Central memory CD8-positive, alpha-beta T cell (primary cell): ENCODE data around the gene DDX1.

Experiments
- ATAC-seq: fragments of 150-1000 bp; cut with Tn5 transposase; replicated peaks from 2 replicates; pipeline ENCODE4 v1.10.0; 2022; ENCODE audit warnings: mild to moderate bottlenecking, moderate FRiP score, moderate number of reproducible peaks; ENCODE audit not compliant: poor library complexity, severe bottlenecking; ENCODE audit errors: extremely low read depth
- DNase-seq, 2 donors: peaks; one replicate each; pipeline ENCODE4 v3.0.0; 2021; ENCODE audit warnings: low spot score in 2 of 2
- H3K27ac Mint-ChIP-seq: one replicate; pipeline ENCODE4 v1.8.0; 2022; ENCODE audit warnings: low read depth, mild to moderate bottlenecking, moderate library complexity, mixed read lengths
- H3K27me3 Mint-ChIP-seq: one replicate; pipeline ENCODE4 v1.8.0; 2022; ENCODE audit warnings: mixed read lengths
- H3K36me3 Mint-ChIP-seq: one replicate; pipeline ENCODE4 v1.8.0; 2022; ENCODE audit warnings: mild to moderate bottlenecking, moderate library complexity, mixed read lengths; ENCODE audit not compliant: insufficient read depth
- H3K4me1 Mint-ChIP-seq: one replicate; pipeline ENCODE4 v1.8.0; 2022; ENCODE audit warnings: mixed read lengths
- H3K4me3 Mint-ChIP-seq: one replicate; pipeline ENCODE4 v1.8.0; 2022; ENCODE audit warnings: mild to moderate bottlenecking, moderate library complexity, mixed read lengths
- H3K9me3 Mint-ChIP-seq: one replicate; pipeline ENCODE4 v1.8.0; 2022; ENCODE audit warnings: mixed read lengths

Gene DDX1

GRCh38 chr2:15633043-15633970 lies 41.6 kb downstream of the DDX1 start:
- Mint-ChIP-seq H3K4me1 (no peaks in the 10 kb centered on the region), H3K36me3 (peaks cover 34% of the 10 kb centered on the region), H3K4me3 (no peak overlapping the region), H3K9me3 (no peaks in the 10 kb centered on the region), H3K27me3 (no peaks in the 10 kb centered on the region), H3K27ac (no peak overlapping the region)
- ATAC-seq (no peak), DNase-seq (no peak)

- Mint-ChIP-seq H3K9me3 (no peaks in the 10 kb centered on the region), H3K4me3 (no peak overlapping the region), H3K4me1 (no peaks in the 10 kb centered on the region), H3K27ac (peak overlapping the region; percentile 29), H3K36me3 (peaks cover 30% of the 10 kb centered on the region), H3K27me3 (no peaks in the 10 kb centered on the region)
- DNase-seq (no peak), ATAC-seq (no peak)
Observed at GRCh38 chr2:15633971-15634346, 42.3 kb downstream of the DDX1 start.

DNA sequence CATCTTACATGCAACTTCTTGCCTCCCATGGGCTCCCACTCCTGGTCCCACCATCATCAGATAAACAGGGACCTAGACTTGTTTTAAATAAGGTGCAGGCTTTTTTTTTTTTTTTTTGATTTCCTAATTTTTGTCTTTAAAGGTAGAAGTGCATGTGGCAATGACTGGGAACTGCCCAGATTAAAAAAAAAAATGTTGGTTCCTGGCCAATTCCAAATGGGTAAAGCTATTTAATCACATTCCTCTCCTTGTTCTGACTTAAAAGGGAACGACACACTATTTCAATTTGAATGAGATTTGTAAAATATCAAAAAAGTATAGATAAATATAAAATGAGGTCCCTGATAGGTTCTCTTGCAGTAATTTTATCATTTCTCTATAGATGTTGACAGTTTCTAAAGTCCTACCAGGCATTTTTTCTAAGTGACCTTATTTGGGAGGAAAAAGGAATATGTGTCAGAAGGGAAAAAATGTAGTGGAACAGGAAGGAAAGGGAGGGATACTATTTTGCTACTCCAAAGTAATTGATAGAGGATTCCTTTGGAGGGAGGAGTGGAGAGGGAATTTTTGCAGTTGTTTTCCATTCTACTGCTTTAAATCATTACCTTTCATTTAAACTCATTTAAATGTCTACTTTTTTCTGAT lies 43.3 kb downstream of the DDX1 start:
- peaks cover 23% of the 10 kb centered on the region for H3K36me3 Mint-ChIP-seq
- H3K9me3 Mint-ChIP-seq: no peaks in the 10 kb centered on the region
- no peak for DNase-seq
- no peak overlapping the region for H3K4me3 Mint-ChIP-seq
- no peak for ATAC-seq
- no peaks in the 10 kb centered on the region for H3K27me3 Mint-ChIP-seq
- H3K27ac Mint-ChIP-seq: no peak overlapping the region
- H3K4me1 Mint-ChIP-seq: no peaks in the 10 kb centered on the region

GRCh38 chr2:15636972-15637785 lies 45.5 kb downstream of the DDX1 start:
- peaks cover 12% of the 10 kb centered on the region for H3K36me3 Mint-ChIP-seq
- DNase-seq: no peak
- no peak overlapping the region for H3K27ac Mint-ChIP-seq
- H3K4me3 Mint-ChIP-seq: no peak overlapping the region
- peaks cover 6% of the 10 kb centered on the region for H3K9me3 Mint-ChIP-seq
- peak; percentile 70 for ATAC-seq
- H3K27me3 Mint-ChIP-seq: no peaks in the 10 kb centered on the region
- no peaks in the 10 kb centered on the region for H3K4me1 Mint-ChIP-seq

DNA sequence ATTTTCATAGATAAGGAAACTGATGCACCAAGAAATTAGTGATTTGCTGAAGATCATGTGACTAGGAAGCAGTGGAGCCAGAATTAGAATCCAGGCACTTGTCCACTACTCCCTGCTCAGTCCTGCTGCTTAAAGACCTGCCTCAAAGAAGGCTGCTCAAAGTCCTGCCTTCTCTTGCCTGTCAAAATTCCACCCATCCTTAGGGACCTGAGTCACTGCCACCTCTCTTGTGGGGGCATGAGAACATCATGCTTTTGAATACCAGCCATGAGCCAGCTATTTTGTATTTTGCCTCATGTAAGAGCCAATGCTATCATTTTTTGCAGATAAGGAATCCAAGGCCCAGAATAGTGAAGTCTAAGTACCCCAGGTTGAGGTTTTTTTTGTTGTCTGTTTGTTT lies 47.1 kb downstream of the DDX1 start:
- DNase-seq (no peak), ATAC-seq (no peak)
- Mint-ChIP-seq H3K27me3 (no peaks in the 10 kb centered on the region), H3K9me3 (peaks cover 6% of the 10 kb centered on the region), H3K27ac (no peak overlapping the region), H3K4me3 (no peak overlapping the region), H3K4me1 (no peaks in the 10 kb centered on the region), H3K36me3 (peaks cover 4% of the 10 kb centered on the region)

DNA sequence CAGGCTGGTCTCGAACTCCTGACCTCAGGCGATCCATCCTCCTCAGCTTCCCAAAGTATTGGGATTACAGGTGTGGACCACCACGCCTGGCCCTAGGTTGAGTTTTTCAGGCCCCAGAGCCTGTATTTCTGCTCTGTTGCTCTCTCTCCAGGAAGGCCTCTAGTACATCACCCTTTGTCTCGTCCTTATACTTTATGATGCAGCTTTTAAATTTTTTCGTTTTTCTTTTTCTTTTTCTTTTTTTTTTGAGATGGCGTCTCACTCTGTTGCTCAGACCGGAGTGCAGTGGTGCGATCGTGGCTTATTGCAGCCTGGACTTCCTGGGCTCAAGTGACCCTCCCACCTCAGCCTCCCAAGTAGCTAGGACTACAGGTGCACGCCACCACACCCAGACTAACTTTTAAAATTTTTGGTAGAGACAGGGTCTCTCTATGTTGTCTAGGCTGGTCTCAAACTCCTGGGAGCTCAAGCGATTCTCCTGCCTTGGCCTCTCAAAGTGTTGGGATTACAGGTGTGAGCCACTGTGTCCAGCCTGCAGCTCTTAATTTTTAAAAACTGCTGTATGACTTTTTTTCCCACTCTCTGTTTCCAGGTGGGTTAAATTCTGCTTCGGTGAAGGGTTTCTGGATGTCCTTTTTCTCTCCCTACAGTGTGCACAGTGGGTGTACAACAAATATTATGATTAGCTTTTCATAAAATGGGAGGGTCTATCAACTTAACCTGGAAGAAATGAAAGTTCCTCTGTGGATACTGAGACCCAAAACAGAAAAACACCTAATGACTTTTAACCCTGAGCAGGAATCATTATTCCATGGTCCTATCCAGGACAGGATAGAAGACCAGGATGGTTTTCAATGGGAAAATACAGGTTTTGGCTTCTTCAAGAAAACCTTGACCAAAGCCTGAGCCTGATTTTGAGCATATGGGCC lies 47.9 kb downstream of the DDX1 start:
- Mint-ChIP-seq H3K9me3 (peaks cover 6% of the 10 kb centered on the region), H3K4me1 (no peaks in the 10 kb centered on the region), H3K27ac (no peak overlapping the region), H3K36me3 (peaks cover 4% of the 10 kb centered on the region), H3K4me3 (no peak overlapping the region), H3K27me3 (no peaks in the 10 kb centered on the region)
- ATAC-seq: no peak
- no peak for DNase-seq

- Mint-ChIP-seq H3K4me3 (no peak overlapping the region), H3K27ac (no peak overlapping the region), H3K36me3 (peaks cover 3% of the 10 kb centered on the region), H3K4me1 (no peaks in the 10 kb centered on the region), H3K27me3 (no peaks in the 10 kb centered on the region), H3K9me3 (peaks cover 6% of the 10 kb centered on the region)
- no peak for DNase-seq
- no peak for ATAC-seq
Observed at GRCh38 chr2:15640261-15640711, 48.6 kb downstream of the DDX1 start.

DNA sequence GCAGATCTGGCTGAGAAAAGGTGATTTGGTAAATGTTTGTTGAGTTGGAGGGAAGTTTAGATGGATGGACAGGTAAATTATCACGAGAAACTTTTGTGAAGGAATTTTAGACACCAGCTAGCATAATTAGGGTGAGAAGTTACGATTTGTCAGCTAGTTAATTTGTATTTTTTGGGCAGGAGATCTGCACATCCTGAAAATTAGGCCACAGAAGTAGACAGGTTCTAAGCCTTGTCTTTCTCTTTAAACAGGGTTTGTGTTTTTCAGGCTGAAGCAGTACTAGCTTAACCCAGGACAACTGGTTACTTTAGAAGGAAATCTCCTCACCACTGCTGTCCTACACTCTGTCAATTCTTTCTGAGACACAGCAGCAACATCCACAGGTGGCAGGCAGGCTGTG lies 49.1 kb downstream of the DDX1 start:
- Mint-ChIP-seq H3K4me1 (no peaks in the 10 kb centered on the region), H3K27ac (no peak overlapping the region), H3K36me3 (peaks cover 2% of the 10 kb centered on the region), H3K4me3 (no peak overlapping the region), H3K9me3 (peaks cover 6% of the 10 kb centered on the region), H3K27me3 (no peaks in the 10 kb centered on the region)
- DNase-seq (no peak), ATAC-seq (no peak)

- ATAC-seq (no peak), DNase-seq (no peak)
- Mint-ChIP-seq H3K36me3 (peaks cover 2% of the 10 kb centered on the region), H3K4me1 (no peaks in the 10 kb centered on the region), H3K27me3 (no peaks in the 10 kb centered on the region), H3K4me3 (no peak overlapping the region), H3K9me3 (peaks cover 6% of the 10 kb centered on the region), H3K27ac (no peak overlapping the region)
Observed at GRCh38 chr2:15641530-15641982, 49.9 kb downstream of the DDX1 start.

GRCh38 chr2:15642011-15642814 lies 50.5 kb downstream of the DDX1 start:
- no peak for ATAC-seq

GRCh38 chr2:15642815-15643500 lies 51.3 kb downstream of the DDX1 start:
- no peak for ATAC-seq
- no peak for DNase-seq
- peaks cover 2% of the 10 kb centered on the region for H3K36me3 Mint-ChIP-seq
- no peaks in the 10 kb centered on the region for H3K27me3 Mint-ChIP-seq
- no peaks in the 10 kb centered on the region for H3K4me1 Mint-ChIP-seq
- H3K9me3 Mint-ChIP-seq: peaks cover 6% of the 10 kb centered on the region
- H3K27ac Mint-ChIP-seq: no peak overlapping the region
- no peak overlapping the region for H3K4me3 Mint-ChIP-seq

More at GRCh38 chr2:15642011-15642814, 50.5 kb downstream of the DDX1 start:
- Mint-ChIP-seq H3K27ac (no peak overlapping the region), H3K9me3 (peaks cover 6% of the 10 kb centered on the region), H3K36me3 (peaks cover 2% of the 10 kb centered on the region), H3K4me3 (no peak overlapping the region), H3K27me3 (no peaks in the 10 kb centered on the region), H3K4me1 (no peaks in the 10 kb centered on the region)
- no peak for DNase-seq
